ENCODE data around the gene BLCAP. TPM values are rescaled to one million over a fixed set of nuclear protein-coding genes. Genes with fewer than 3 reads are reported as not detected.

Gene BLCAP
- total and polyA plus RNA-seq, 2 donors (not counting 3 experiments of a cell fraction or from before 2014, with no cell fraction given) = 90.3 to 196 TPM

GRCh38 chr20:37530696-37531095, 3.0 kb upstream of the BLCAP start:
- Histone ChIP-seq H3K79me2 (ENCODE audit: control insufficient read depth, insufficient read depth, low read length) (peaks cover 17% of the 10 kb centered on the region), H3K27ac (ENCODE audit: insufficient read depth, low read depth, low read length) (no peak overlapping the region), H3K9ac (replicated peaks; ENCODE audit: extremely low read depth, insufficient read depth, low read length) (no peak overlapping the region), H3K9me1 (replicated peaks; ENCODE audit: control insufficient read depth, extremely low read depth, insufficient read depth, low read length) (no peaks in the 10 kb centered on the region), H3K9me3 (replicated peaks; ENCODE audit: control insufficient read depth, insufficient read depth, low read length) (no peaks in the 10 kb centered on the region), H4K20me1 (replicated peaks; ENCODE audit: control insufficient read depth, extremely low read depth, insufficient read depth, low read length) (no peaks in the 10 kb centered on the region), H2AFZ (ENCODE audit: low read depth, low read length) (no peak overlapping the region), H3K4me2 (ENCODE audit: insufficient read depth, low read length) (no peak overlapping the region), H3K4me1 (ENCODE audit: control insufficient read depth, extremely low read depth, insufficient read depth, low read length) (peaks cover 27% of the 10 kb centered on the region), H3K4me3 (replicated peaks in 1 of 3; ENCODE audit: insufficient read depth in 1 of 3, low read depth in 1 of 3, low read length in 3 of 3) (no peak overlapping the region), H3K36me3 (ENCODE audit: control insufficient read depth in 2 of 2, extremely low read depth in 1 of 2, insufficient read depth in 2 of 2, low read length in 2 of 2) (no peaks in the 10 kb centered on the region), H3K27me3 (ENCODE audit: control insufficient read depth in 2 of 2, insufficient read depth in 2 of 2, low read length in 2 of 2) (no peaks in the 10 kb centered on the region)
- ChIA-PET CTCF (interaction anchor here (0.6 to 6.8 kb wide), 4 partner anchors 248 to 334 kb away, joined by 3 to 54 read pairs (median 8); no protein-coding TSS in a partner anchor), POLR2A (no interaction called here)
- BruUV-seq (replicated peaks) = no TSS peak
- TF ChIP-seq FOS (IDR thresholded peaks at IDR 0.05; ENCODE audit: borderline replicate concordance, insufficient read depth, low read length) (no peak), JUN (IDR thresholded peaks at IDR 0.05; ENCODE audit: borderline replicate concordance, insufficient read depth, insufficient read length, low read depth) (no peak), POLR2A (IDR thresholded peaks at IDR 0.05; ENCODE audit: low read depth, low read length) (no peak), GATA2 (IDR thresholded peaks at IDR 0.05; ENCODE audit: insufficient read depth, insufficient read length, low read depth, low read length) (no peak), MYC (IDR thresholded peaks at IDR 0.05; ENCODE audit: low read depth, low read length) (no peak), CTCF (IDR thresholded peaks at IDR 0.05; ENCODE audit: extremely low read depth in 1 of 2, insufficient read depth in 1 of 2, low read depth in 1 of 2, low read length in 2 of 2) (no peak)
- no peak for FAIRE-seq
- dilution Hi-C loops (cut with MboI; ENCODE audit: extremely low pct_ligation_motif_present, low sequenced_read_pairs) = no loop called here
- intact Hi-C loops (cut with micrococcal nuclease) = loop anchor here (5.0 kb wide), 1 partner anchor 123 kb away; no protein-coding TSS in a partner anchor
- DNase-seq (ENCODE audit: low read depth, low spot score) = no peak
